ELF-1 (cell line): ENCODE results near the gene FCF1.
A peak's percentile ranks its signal among the peaks of the same experiment; 100 is the strongest.

Source experiments
- DNase-seq: peaks from one replicate; pipeline ENCODE4 v3.0.0-alpha.2; 2016; ENCODE audit warnings: low read depth, low spot score

The FCF1 gene

GRCh38 chr14:74763803-74764531, 51.0 kb downstream of the FCF1 start:
- DNase-seq = peak; percentile 55

GRCh38 chr14:74765721-74766120, 52.8 kb downstream of the FCF1 start:
- no peak for DNase-seq

- DNase-seq = no peak
These were observed 58.5 kb downstream of the FCF1 start for GRCh38 chr14:74771399-74771798.

- DNase-seq = no peak
These were observed 71.7 kb downstream of the FCF1 start for GRCh38 chr14:74784634-74785033.

- no peak for DNase-seq
These were observed 72.2 kb downstream of the FCF1 start for GRCh38 chr14:74785056-74785613.

- DNase-seq = no peak
These were observed 73.9 kb downstream of the FCF1 start for GRCh38 chr14:74786796-74787315.
